ENCODE measurements around the gene TBX2. TPM values are rescaled to one million over a fixed set of nuclear protein-coding genes. Genes with fewer than 3 reads are reported as not detected.

Gene TBX2
- total and polyA plus RNA-seq, 12 donors = 2.4 to 22.1 (median 7.4) TPM

DNA sequence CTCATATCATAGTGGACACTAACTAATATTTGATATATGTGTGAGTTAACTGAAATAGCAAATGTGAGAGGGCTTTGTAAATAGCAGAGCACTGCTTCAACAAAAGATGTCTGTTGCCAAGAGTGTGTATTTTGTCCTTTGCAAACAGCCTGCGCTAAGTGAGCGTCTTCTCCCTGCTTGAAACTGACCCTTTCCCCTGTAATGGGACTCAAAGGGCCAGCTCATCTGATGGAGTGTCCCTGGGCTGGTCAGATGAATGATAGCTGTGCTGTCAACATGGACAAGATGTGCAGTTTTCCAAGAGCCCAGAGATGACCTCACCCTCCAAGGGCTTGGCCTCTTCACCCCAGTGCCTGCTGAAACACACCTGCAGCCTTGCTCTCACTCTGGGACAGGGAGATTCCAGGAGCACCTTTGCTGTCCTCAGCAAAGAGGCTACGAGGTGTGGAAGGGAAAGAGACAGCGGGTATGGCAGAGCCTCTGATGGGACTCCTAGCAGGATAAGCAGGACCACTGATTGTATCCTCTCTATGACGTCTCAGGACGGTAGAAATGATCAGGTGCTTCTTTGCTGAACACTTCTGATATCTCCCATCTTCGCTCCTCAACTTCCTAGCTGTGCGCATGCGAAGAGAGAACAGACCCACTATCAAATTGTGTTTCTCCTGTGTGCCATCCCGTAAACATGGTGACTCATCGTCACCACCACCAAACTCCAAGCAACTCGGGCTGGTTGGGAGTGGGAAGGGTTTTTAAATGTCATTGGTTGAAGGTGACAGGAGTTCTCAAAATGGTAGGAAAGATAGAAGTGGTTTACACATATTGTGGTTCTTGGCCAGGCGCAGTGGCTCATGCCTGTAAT, 35.8 kb upstream of the TBX2 start:
- H3K4me1 ChIP-seq (replicated peaks in 1 of 2) = no peaks in the 10 kb centered on the region
- no peaks in the 10 kb centered on the region for H3K27me3 ChIP-seq
- 92 to 95% (median 94%) methylated on average over 13 of the region's 13 CpGs for WGBS, 4 donors
- no peaks in the 10 kb centered on the region for H3K9me3 ChIP-seq (replicated peaks in 1 of 3)
- intact Hi-C loops (cut with DNase I) = no loop called here
- DNase-seq = no peak
- no peak overlapping the region for H3K27ac ChIP-seq
- no peak for TF ChIP-seq CTCF (IDR thresholded peaks at IDR 0.05)
- no peak for TF ChIP-seq POLR2A (IDR thresholded peaks at IDR 0.05)
- H3K4me3 ChIP-seq = no peak overlapping the region
- no peaks in the 10 kb centered on the region for H3K36me3 ChIP-seq (replicated peaks in 1 of 2)

DNA sequence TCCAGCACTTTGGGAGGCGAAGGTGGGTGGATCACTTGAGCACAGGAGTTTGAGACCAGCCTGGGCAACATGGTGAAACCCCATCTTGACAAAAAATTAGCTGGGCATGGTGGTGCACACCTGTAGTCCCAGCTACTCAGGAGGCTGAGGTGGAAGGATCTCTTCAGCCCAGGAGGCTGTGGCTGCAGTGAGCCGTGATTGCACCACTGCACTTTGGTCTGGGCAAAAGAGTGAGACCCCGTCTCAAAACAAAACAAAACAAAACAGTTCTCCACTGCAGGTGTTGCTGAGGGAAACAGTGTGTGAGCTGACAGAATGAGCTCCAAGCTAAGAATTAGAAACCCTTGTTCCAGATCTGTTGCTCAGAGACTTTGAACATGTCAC, 35.2 kb upstream of the TBX2 start:
- WGBS, 4 donors = 94 to 97% (median 97%) methylated on average over 3 of the region's 3 CpGs
- no peaks in the 10 kb centered on the region for H3K9me3 ChIP-seq (replicated peaks in 1 of 3)
- intact Hi-C loops (cut with DNase I) = no loop called here

GRCh38 chr17:61366076-61366714, 33.4 kb upstream of the TBX2 start:
- H3K9me3 ChIP-seq (replicated peaks in 1 of 3) = no peaks in the 10 kb centered on the region
- DNase-seq = no peak
- no peak overlapping the region for H3K4me3 ChIP-seq
- no peaks in the 10 kb centered on the region for H3K36me3 ChIP-seq (replicated peaks in 1 of 2)
- 90 to 96% (median 93%) methylated on average over 7 to 8 of the region's 8 CpGs for WGBS, 4 donors
- no peaks in the 10 kb centered on the region for H3K4me1 ChIP-seq (replicated peaks in 1 of 2)
- intact Hi-C loops (cut with DNase I) = no loop called here
- TF ChIP-seq POLR2A (IDR thresholded peaks at IDR 0.05) (no peak), CTCF (IDR thresholded peaks at IDR 0.05) (no peak)
- H3K27ac ChIP-seq = no peak overlapping the region
- no peaks in the 10 kb centered on the region for H3K27me3 ChIP-seq

More for the DNA sequence above, 35.2 kb upstream of the TBX2 start:
- Histone ChIP-seq H3K36me3 (replicated peaks in 1 of 2) (no peaks in the 10 kb centered on the region), H3K4me3 (no peak overlapping the region), H3K4me1 (replicated peaks in 1 of 2) (no peaks in the 10 kb centered on the region), H3K27me3 (no peaks in the 10 kb centered on the region), H3K27ac (no peak overlapping the region)
- DNase-seq = no peak
- no peak for TF ChIP-seq CTCF (IDR thresholded peaks at IDR 0.05)
- TF ChIP-seq POLR2A (IDR thresholded peaks at IDR 0.05) = no peak

GRCh38 chr17:61366715-61367413, 32.8 kb upstream of the TBX2 start:
- Histone ChIP-seq H3K27me3 (no peaks in the 10 kb centered on the region), H3K9me3 (replicated peaks in 1 of 3) (no peaks in the 10 kb centered on the region), H3K4me1 (replicated peaks in 1 of 2) (no peaks in the 10 kb centered on the region), H3K36me3 (replicated peaks in 1 of 2) (no peaks in the 10 kb centered on the region), H3K4me3 (no peak overlapping the region), H3K27ac (no peak overlapping the region)
- whole genome bisulfite sequencing, 4 donors = 83 to 90% (median 86%) methylated on average over 19 of the region's 19 CpGs
- no peak for DNase-seq
- intact Hi-C loops (cut with DNase I) = no loop called here
- TF ChIP-seq CTCF (IDR thresholded peaks at IDR 0.05) (no peak), POLR2A (IDR thresholded peaks at IDR 0.05) (no peak)

Measured in adrenal gland (tissue), 12 donors.